ENCODE data around the gene ARRDC2. TPM values are rescaled to one million over a fixed set of nuclear protein-coding genes. Genes with fewer than 3 reads are reported as not detected.

The ARRDC2 gene
- total RNA-seq, 1 donor from 2014 or later: 2.6 TPM

- no peak for TF ChIP-seq EZH2 (IDR thresholded peaks at IDR 0.05; ENCODE audit: insufficient read depth, low read length)
- H2AFZ ChIP-seq (ENCODE audit: low read depth, low read length): no peak overlapping the region
- no peaks in the 10 kb centered on the region for H3K79me2 ChIP-seq (ENCODE audit: insufficient read depth, low read length)
- Mint-ChIP-seq H3K4me3 (ENCODE audit: unreplicated experiment) (peak overlapping the region; percentile 57), H3K36me3 (ENCODE audit: low read depth, unreplicated experiment) (peaks cover 2% of the 10 kb centered on the region), H3K27ac (ENCODE audit: unreplicated experiment) (no peak overlapping the region), H3K27me3 (ENCODE audit: low read depth, unreplicated experiment) (no peaks in the 10 kb centered on the region), H3K9me3 (ENCODE audit: unreplicated experiment) (no peaks in the 10 kb centered on the region), H3K4me1 (ENCODE audit: low read depth, unreplicated experiment) (peaks cover 2% of the 10 kb centered on the region)
- no peaks in the 10 kb centered on the region for H3K9me3 ChIP-seq (ENCODE audit: insufficient read depth, low read depth, low read length)
- no peaks in the 10 kb centered on the region for H3K27me3 ChIP-seq (ENCODE audit: insufficient read depth, low read length)
- DNase-seq (ENCODE audit: low read depth): no peak
- peak overlapping the region; percentile 93 for H3K4me2 ChIP-seq (ENCODE audit: low read length)
- peaks cover 22% of the 10 kb centered on the region for H3K4me1 ChIP-seq (ENCODE audit: insufficient read depth, low read length)
- H3K36me3 ChIP-seq (ENCODE audit: insufficient read depth, low read length): no peaks in the 10 kb centered on the region
- peaks cover 3% of the 10 kb centered on the region for H4K20me1 ChIP-seq (ENCODE audit: insufficient read depth, low read length)
- no peak for FAIRE-seq
- H3K4me3 ChIP-seq (ENCODE audit: insufficient read depth, low read depth, low read length): no peak overlapping the region
- no peak overlapping the region for H3K9ac ChIP-seq (ENCODE audit: low read length)
- H3K27ac ChIP-seq (ENCODE audit: low read depth, low read length): no peak overlapping the region
Measured at GRCh38 chr19:18008814-18009213, 844 bp downstream of the ARRDC2 start.

GRCh38 chr19:18009412-18010066 lies 1.6 kb downstream of the ARRDC2 start:
- Histone ChIP-seq H3K4me3 (ENCODE audit: insufficient read depth, low read depth, low read length) (no peak overlapping the region), H3K4me1 (ENCODE audit: insufficient read depth, low read length) (peaks cover 22% of the 10 kb centered on the region), H3K9ac (ENCODE audit: low read length) (no peak overlapping the region), H3K79me2 (ENCODE audit: insufficient read depth, low read length) (no peaks in the 10 kb centered on the region), H4K20me1 (ENCODE audit: insufficient read depth, low read length) (peaks cover 3% of the 10 kb centered on the region), H2AFZ (ENCODE audit: low read depth, low read length) (no peak overlapping the region), H3K27me3 (ENCODE audit: insufficient read depth, low read length) (no peaks in the 10 kb centered on the region), H3K4me2 (ENCODE audit: low read length) (peak overlapping the region; percentile 93), H3K9me3 (ENCODE audit: insufficient read depth, low read depth, low read length) (no peaks in the 10 kb centered on the region), H3K27ac (ENCODE audit: low read depth, low read length) (no peak overlapping the region), H3K36me3 (ENCODE audit: insufficient read depth, low read length) (no peaks in the 10 kb centered on the region)
- H3K27me3 Mint-ChIP-seq (ENCODE audit: low read depth, unreplicated experiment): no peaks in the 10 kb centered on the region
- no peak for TF ChIP-seq CTCF (IDR thresholded peaks at IDR 0.05; ENCODE audit: insufficient read depth, low read depth, low read length)
- no peak for TF ChIP-seq EZH2 (IDR thresholded peaks at IDR 0.05; ENCODE audit: insufficient read depth, low read length)
- no peak overlapping the region for H3K27ac Mint-ChIP-seq (ENCODE audit: unreplicated experiment)
- FAIRE-seq: no peak
- peaks cover 2% of the 10 kb centered on the region for H3K4me1 Mint-ChIP-seq (ENCODE audit: low read depth, unreplicated experiment)
- DNase-seq (ENCODE audit: low read depth): peak; percentile 17
- H3K36me3 Mint-ChIP-seq (ENCODE audit: low read depth, unreplicated experiment): peaks cover 2% of the 10 kb centered on the region
- H3K9me3 Mint-ChIP-seq (ENCODE audit: unreplicated experiment): no peaks in the 10 kb centered on the region
- H3K4me3 Mint-ChIP-seq (ENCODE audit: unreplicated experiment): no peak overlapping the region

GRCh38 chr19:18010149-18010548 lies 2.2 kb downstream of the ARRDC2 start:
- FAIRE-seq (no peak), DNase-seq (ENCODE audit: low read depth) (no peak)
- Mint-ChIP-seq H3K27me3 (ENCODE audit: low read depth, unreplicated experiment) (no peaks in the 10 kb centered on the region), H3K4me1 (ENCODE audit: low read depth, unreplicated experiment) (peaks cover 2% of the 10 kb centered on the region), H3K36me3 (ENCODE audit: low read depth, unreplicated experiment) (peaks cover 3% of the 10 kb centered on the region), H3K4me3 (ENCODE audit: unreplicated experiment) (no peak overlapping the region), H3K27ac (ENCODE audit: unreplicated experiment) (no peak overlapping the region), H3K9me3 (ENCODE audit: unreplicated experiment) (no peaks in the 10 kb centered on the region)
- Histone ChIP-seq H3K9me3 (ENCODE audit: insufficient read depth, low read depth, low read length) (no peaks in the 10 kb centered on the region), H3K27me3 (ENCODE audit: insufficient read depth, low read length) (no peaks in the 10 kb centered on the region), H3K79me2 (ENCODE audit: insufficient read depth, low read length) (no peaks in the 10 kb centered on the region), H2AFZ (ENCODE audit: low read depth, low read length) (no peak overlapping the region), H4K20me1 (ENCODE audit: insufficient read depth, low read length) (peaks cover 3% of the 10 kb centered on the region), H3K9ac (ENCODE audit: low read length) (no peak overlapping the region), H3K36me3 (ENCODE audit: insufficient read depth, low read length) (no peaks in the 10 kb centered on the region), H3K4me3 (ENCODE audit: insufficient read depth, low read depth, low read length) (no peak overlapping the region), H3K27ac (ENCODE audit: low read depth, low read length) (no peak overlapping the region), H3K4me1 (ENCODE audit: insufficient read depth, low read length) (peaks cover 22% of the 10 kb centered on the region), H3K4me2 (ENCODE audit: low read length) (no peak overlapping the region)
- TF ChIP-seq EZH2 (IDR thresholded peaks at IDR 0.05; ENCODE audit: insufficient read depth, low read length): no peak
- TF ChIP-seq CTCF (IDR thresholded peaks at IDR 0.05; ENCODE audit: insufficient read depth, low read depth, low read length): no peak

Data from astrocyte (in vitro differentiated cells and primary cell).